Activated T-helper 9 cell treated with anti-CD3 and anti-CD28 coated beads, Interleukin-2, amount 50 U/mL, for 16 hours (primary cell): ENCODE data around the gene SLC8A2.
A peak's percentile ranks its signal among the peaks of the same experiment; 100 is the strongest.

Source experiments
- DNase-seq: peaks from one replicate; pipeline ENCODE4 v3.0.0-alpha.2; 2020; ENCODE audit warnings: low read depth

Gene SLC8A2

DNA sequence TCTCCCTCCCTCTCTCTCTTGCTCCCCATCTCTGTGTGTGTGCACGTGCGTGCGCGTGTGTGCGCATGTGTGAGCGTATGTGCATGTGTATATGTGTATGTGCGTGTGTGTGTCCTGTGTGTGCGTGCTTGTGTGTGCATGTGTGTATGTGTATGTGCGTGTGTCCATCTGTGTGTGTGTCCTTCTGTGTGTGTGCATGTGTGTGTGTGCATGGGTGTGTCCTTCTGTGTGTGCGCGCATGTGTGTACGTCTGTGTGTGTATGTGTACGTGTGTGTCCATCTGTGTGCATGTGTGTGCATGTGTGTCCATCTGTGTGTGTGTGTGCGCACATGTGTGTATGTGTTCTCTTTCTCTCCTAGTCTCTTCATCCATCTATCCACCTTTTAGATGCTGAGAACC lies 12.2 kb downstream of the SLC8A2 start:
- no peak for DNase-seq

DNA sequence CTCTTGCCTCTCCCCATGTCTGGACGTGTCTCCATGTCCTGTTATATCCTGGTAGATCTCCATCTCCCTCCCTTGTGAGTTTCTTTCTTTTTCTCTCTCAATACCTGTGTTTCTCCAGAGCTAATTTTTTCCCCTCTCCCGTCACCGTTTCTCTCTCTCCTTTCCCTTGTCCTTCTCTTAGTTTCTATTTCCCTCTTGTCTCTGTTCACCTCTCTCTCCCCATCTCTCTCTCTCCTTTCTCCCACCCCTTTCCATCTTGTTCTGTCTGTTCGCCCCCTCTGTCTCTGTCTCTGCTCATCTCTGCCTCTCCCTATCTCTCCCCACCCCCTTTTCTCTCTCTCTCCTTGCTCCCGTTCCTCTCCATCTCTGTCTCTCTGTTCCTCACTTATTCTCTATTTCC lies 13.0 kb downstream of the SLC8A2 start:
- no peak for DNase-seq

DNA sequence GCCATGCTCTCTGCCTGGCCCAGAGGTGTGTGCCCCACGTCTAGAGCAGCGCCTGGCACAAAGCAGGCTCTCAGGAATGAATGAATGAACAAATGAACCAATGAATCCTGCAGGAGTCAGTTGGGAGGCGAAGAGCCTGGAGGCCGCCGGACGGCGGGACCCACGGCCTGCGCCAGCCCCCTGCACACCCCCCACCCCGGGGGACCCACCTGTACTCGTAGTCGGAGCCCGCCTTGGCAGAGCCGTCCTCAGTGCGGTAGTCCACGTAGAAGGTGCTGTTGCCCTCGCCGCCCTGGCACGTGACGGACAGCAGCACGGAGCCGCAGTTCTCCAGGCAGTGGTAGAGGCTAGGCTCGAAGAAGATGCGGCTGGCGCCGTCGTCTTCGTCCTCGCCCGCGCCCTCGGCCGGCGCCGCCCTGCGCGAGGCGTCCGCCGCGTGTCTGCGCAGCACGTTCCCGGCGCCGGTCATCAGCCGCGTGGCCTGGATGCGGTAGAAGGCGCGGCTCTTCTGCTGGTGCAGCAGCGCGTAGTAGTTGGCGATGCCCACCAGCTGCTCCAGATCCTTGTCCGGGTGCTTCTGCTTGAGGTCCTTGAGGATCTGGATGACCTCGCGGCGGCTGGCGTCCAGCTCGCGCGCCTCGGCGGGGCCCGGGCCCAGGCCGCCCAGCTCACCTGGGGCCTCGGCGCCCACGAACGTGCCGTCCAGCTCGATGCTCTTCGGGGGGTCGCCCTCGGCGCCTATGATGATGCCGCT lies 14.8 kb downstream of the SLC8A2 start:
- DNase-seq = no peak

DNA sequence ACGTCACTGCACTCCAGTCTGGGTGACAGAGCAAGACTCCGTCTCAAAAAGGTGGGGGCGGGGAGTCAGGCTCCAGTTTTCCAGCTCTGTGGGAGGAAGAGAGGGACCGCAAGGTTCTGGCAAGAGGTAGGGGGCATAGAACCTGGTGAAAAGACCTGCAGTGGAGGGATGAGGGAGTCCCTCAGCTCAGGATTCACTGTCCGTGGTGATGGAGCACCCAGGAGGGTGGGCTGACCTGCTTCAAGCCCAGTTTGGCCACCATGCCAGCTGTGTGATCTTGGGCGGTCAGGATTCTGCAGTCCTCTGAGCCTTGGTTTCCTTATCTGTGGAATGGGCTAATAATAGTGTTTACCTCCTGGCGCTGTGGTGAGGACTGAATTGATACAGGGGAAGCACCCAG lies 21.2 kb downstream of the SLC8A2 start:
- no peak for DNase-seq

DNA sequence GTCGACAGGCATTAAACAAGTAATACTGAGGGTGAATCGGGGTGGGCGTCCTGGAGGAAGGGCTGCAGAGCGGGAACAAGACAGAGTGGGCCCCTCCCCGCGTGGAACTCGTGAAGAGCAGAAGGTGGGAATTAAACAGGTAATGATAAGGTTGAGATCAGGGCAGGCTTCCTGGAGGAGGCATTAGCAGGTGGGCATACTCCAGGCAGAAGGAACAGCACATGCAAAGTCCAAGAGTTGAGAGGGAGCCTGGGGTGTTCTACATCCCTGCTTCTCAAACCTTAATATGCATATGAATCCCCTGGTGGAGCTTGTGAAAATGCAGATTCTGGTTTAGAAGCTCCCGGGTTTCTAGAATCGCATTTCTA lies 23.3 kb downstream of the SLC8A2 start:
- no peak for DNase-seq

DNA sequence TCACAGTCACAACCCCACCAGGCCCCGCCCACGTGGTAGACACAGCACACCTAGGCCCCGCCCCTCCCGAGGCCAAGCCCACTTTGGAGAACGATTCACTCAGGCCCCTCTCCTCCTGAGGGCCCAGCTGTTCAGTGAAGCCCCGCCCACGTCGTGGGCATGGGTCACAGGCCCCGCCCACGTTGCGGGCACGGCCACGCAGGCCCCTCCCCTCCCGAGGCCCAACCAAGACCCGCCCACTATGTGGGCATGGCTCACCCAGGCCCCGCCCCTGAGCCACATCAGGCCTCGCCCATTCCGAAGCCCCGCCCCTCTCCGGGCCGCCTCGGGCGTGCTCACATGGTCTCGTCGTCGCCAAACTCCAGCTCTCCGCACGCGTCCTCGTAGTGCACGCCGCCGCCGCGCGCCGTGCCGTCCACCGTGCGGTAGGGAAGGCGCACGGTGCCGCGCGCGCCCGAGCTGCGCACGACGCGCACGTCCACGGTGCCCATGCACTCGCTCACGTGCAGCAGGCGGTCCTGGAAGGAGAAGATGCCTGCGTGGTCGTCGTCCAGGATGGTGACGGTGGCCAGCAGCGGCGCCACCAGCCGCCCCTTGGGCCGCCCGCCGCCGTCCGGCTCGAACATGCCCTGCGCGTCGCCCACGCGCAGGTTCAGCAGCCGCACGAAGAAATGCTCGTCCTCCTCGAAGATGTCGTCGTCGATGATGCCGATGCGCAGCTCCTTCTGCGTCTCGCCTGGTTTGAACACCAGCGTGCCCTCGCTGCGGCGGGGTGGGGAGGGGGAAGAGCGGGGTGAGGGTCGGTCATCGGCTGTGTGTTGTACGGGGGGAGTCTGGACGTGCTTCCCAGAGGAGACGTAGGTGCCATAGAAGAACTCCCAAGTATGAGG lies 24.0 kb downstream of the SLC8A2 start:
- peak; percentile 19 for DNase-seq

DNA sequence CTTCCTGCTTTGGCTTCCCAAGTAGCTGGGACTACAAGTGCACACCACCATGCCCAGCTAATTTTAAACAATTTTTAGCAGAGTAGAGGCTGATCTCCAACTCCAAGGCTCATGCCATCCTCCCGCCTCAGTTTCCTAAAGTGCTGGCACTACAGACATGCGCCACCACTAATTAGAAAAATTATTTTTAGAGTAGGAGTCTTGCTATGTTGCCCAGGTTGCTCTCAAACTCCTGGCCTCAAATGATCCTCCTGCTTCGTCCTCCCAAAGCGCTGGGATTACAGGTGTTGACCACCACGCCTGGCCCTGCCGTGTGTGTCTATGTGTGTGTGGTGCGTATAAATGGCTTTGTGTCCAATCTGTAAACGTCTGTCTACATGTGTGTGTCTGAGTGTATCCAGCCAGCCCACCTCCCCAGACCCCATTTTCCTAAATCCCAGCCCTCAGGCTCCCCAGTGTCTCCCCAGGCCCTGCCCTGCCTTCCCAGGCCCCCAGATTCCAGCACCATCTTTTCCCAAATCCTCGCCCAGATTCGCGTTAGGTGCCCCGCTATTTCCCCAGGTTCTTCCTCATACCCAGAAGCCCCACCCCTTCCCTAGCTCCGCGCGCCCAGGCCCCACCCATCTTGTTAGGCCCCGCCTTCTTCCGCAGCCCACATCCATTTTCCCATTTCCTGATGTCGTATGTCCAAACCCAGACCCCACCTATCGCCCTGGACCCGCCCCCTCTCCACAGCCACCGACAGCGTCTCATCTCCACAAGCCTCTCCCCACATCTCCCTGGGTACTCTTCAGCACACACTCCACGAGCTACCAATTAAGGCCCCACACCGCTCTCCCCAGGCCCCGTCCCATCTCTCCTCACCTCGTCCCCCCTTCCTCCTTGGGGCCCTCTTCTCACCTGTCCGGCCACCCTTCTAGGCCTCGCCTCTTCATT lies 24.9 kb downstream of the SLC8A2 start:
- DNase-seq = no peak

DNA sequence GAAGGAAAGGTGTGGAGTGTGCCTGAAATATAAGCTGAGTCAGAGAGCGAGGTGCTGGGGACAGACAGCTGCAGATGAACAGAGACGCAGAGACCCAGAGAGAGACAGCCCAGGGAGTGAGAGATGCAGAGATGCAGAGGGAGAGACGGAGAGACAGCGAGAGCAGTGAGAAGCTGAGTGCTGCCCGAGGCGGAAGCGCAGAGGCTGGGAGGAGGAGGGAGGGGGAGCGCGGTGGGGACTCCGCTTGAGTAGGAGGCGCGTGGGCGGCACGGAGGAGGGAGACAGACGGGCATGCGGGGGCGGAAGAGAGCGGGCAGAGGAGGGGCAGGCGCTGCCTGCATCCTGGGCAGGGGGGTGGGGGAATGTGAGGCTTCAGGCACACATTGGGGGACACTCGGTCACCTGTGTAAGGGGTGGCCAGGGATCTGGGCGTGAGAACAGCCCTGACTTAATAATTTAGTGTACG lies 25.7 kb downstream of the SLC8A2 start:
- peak; percentile 52 for DNase-seq

DNA sequence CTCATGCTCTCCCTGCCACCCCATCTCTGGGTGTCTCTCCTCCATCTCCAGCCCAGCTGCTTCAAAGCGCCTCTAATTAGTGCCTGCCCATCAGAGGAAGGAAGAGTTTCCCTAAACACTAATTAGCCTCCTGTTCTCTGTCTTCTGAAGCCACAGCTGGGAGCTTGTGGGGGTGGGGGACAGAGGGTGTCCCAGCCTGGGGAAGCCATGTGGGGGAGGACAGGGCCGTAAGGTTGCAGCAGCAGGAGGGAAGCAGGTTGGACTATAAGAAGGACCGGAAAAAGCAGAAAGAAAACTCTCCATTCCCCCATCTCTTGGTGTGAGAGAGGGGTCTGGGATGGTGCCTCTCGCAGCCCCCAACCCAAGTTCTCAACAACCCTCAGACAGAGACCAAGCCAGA lies 26.2 kb downstream of the SLC8A2 start:
- DNase-seq = no peak

DNA sequence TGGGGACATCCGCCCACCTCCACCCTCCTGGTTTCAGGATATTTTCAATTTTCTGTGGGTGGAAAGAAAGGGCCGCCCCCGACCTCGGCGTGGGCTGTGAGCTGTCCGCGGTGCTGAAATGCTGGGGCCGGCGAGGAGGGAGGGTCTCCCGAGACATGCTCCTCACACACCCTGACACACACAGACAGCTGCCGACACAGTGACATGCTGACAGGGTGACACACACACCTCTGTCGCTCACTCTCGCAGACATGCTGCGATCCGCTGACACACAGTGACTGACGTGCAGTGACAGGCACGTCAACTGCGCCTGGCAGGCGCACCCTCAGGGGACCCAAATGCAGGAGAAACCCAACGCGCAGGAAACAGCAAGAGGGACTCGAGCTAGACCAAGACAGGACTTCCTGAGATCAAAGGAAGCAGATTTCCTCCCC lies 27.3 kb downstream of the SLC8A2 start:
- no peak for DNase-seq

DNA sequence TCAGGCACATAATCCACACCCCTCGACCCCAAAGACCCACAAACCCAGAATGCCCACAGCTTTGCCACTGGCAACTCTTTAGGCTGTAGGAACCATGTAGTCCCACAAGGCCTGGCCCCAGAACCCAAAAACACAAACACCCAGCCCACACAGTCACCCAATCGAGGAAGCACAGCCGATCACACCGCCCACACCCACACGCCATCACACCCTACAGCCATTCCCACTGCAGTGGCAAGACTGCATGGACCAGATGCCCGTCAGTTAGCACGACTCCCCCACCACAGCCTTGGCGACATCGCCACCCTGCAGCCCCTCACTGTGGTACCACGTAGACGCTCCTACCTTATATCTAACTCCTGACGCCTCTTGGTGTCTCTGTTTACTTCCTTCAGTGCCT lies 28.4 kb downstream of the SLC8A2 start:
- DNase-seq = no peak

DNA sequence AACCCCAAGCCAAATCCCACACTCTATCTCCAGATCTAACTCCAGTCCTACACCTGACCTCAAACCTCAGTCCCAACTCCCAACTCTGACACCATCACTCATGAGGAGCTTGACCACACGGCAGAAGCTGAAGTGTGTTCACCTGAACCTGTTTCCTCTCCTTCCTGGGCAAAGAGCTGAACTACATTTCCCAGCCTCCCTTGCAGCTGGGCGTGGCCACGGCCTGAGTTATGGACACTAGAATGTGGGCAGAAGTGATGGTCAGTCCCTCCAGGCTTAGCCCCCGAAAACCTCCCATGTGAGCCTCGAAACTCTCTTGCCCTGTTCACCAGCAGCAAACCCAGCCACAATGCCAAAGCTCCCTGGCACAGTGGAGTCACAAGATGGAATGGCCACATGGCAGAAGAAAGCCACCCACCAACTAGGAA lies 32.9 kb downstream of the SLC8A2 start:
- no peak for DNase-seq

DNA sequence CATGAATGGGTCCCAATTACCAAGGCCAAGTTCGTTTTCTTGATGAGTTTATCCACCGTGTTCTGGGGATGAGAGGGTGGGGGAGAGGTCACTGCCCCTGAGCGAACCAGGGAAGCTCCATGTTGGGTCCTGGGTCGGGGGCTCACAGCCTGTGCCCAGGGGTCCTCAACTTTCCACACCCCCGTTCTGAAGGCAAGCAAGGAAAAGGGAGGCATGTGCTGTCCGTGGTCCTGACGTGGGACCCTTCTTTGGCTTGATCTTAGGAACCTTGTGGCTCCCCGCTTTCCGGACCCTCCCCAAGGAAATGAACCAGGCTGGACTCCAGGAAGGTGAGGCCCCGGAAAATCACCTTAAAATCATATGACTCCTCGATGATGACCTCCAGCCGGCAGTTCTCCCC lies 34.2 kb downstream of the SLC8A2 start:
- no peak for DNase-seq

DNA sequence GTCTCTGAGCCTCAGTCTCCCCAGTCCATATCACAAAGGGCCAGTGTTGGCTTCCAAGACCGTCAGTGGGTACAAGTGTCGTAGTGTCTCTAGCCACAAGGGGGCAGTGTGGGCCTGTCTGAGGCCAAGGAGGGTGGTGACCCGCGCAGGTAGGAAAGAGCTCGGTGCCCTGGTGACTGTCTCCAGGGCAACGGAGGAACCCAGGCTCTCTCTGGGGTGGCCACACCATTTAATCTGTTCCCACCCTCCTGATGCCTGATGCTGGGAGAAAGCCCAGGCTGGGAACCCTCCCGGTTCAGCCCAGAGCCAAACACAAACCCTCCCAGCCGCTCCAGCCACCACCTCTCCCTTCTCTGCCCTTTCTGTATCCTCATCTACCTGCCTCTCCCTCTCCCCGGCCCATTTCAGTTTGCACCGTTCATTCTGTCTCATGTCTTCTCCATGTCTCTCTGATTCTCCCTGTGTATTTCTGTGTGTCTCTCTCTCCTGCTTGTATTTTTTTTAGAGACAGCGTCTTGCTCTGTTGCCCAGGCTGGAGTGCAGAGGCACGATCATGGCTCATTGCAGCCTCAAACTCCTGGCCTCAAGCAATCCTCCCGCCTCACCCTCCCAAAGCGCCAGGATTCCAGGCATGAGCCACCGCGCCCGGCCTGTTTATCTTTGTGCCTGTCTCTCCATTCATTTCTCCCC lies 34.8 kb downstream of the SLC8A2 start:
- DNase-seq = peak; percentile 77

DNA sequence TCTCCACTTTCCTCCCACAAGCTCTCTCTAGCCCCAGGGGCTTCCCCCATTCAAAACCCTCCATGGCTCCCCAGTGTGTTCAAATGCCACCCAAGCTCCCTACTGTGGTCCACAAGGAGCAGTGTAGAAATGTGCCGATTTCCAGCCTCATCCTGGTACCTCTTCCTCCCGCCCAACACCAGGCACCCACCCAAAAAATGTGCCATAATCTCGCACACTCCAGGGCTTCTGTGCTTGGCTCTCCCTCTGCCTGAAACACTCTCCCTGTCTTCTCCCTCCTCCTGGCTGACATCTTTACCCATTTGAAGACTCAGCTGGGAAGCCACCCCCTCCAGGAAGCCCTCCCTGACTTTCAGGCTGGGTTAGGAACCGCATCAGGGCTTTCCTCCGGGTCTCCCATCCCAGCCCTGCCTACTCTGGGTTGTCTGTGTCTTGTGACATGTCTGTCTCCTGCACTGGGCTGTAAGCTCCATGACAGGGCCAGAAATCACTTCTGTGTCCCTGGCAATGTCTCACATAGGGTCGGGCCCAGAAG lies 35.7 kb downstream of the SLC8A2 start:
- DNase-seq = no peak

DNA sequence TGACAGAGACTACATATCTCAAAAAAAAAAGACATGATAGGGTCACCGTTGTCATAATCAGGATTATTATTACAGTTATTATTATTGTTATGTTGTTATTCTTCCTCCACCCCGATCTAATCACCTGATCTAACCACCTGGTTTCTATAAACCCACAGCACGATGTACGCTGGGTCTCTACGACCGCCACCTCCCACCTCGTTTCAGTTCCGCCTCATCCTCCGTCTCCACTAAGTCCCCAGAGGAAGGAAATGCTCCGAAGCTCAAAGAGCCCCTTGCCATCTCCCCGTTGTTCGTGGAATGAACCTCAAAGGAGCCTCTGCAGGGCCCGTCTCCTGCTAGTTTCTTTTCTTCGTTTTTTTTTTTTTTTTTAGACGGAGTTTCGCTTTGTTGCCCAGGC lies 36.5 kb downstream of the SLC8A2 start:
- no peak for DNase-seq

DNA sequence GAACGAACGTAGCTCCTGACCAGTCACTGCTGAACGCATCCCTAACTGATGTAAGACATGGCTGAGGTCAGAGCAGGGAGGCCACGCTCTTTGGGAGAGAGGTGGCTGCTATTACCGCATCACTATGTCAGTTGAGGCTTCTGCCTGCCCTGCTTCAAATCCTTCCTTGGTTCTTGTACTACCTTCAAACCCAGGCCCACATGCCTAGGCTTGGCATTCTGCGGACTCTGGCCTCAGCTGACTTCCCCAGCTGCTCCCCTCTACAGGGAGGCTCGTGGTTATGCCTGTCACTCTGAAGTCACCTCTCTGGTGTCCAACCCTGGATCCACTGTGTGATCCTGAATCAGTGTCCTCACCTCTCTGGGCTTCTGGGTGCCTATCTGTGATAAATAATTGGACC lies 37.6 kb downstream of the SLC8A2 start:
- no peak for DNase-seq

DNA sequence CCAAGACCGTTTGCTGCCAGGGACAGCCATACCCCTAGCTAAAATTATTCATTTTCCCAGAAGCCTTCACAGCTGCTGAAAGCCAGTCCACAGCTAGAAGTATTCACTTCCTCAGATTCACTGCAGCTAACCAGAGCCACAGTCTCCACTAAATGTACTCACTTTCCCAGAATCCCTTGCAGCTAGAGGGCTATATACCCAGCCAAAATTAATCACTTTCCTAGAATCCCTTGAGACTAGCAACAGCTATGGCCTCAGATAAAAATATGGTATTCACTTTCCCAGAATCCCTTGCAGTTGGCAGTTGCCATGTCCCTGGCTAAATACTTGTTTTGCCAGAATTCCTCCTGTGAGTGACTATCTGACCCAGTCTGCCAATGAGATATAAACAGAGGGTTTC lies 38.6 kb downstream of the SLC8A2 start:
- DNase-seq = no peak

DNA sequence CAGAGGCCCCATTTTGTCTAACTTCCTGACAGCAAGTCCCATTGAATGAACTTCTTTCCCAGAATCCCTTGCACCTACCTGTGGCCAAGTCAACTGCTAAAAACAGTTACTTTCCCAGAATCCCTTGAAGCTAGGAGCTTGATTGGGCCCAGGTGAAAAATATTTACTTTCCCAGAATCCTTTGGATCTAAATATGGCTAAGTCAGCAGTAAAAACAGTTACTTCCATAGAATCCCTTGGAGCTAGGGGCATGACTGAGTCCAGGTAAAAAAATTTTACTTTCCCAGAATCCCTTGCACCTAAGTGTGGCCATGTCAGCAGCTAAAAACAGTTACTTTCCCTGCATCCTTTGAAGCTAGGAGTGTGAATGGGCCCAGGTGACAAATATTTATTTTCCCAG lies 39.2 kb downstream of the SLC8A2 start:
- DNase-seq = no peak

DNA sequence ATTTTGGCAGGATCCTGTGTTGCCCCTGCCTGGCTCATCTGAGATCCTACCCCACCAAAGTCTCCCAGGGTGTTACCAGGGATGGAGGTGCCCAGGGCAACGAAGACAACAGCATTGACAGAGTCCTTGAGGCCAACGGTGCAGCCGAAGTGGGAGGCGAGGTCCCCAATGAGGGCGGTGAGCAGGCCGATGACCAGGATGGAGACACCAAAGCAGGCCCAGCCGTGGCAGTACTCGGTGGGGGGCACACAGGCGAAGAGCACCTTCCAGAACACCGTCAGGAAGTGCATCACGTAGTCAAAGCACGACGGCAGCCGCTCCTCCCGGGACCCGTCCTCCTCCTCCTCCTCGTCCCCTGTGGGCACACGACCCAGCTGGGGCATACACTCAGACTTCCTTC lies 39.6 kb downstream of the SLC8A2 start:
- no peak for DNase-seq

DNA sequence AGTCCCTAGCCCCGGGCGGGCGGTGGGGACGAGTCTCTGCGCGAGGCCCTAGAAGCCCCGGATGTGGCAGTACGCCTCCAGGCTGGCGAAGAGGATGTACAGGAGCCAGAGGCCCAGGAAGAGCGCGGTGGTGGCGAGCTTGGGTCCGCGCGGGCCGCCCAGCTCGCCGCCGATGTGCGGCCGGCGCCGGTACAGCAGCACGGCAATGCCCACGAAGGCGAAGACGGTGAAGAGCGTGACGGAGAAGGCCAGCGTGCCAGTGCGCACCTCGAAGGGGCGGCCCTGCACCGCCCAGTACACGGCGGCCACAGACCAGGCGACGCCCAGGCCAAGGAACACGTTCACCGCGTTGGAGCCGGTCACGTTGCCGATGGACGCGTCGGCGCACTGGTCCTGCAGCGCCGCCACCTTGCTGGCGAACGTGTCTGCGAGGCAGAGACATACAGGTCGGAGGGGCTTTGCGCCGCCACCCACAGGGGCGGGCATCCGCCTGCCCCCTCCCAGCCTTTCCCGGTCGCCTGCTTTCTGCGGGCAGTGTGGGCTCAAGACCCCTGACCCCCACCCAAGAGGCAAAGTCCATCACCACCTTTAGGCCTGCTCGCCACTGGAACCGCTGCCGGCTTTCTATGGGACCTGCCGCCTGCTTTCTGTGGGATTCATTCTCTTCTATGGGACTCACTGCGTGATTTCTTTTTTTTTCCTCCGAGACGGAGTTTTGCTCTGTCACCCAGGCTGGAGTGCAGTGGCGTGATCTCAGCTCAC lies 41.5 kb downstream of the SLC8A2 start:
- DNase-seq = no peak
